IMR-90 (cell line): ENCODE measurements around the gene TGFBR2. TPM values are rescaled to one million over a fixed set of nuclear protein-coding genes. Genes with fewer than 3 reads are reported as not detected.

ENCODE experiments used
- ATAC-seq: fragments of 200-7000 bp; cut with Tn5 transposase; 2 replicates; pipeline ENCODE4 v1.9.1; 2020; ENCODE audit warnings: low read depth, mild to moderate bottlenecking, moderate library complexity
- BruUV-seq: library from RNA; stranded (reverse); fragments of 400-500 nt; replicated peaks from 2 replicates; lab custom pipeline; 2021; lab: Mats Ljungman, UMichigan
- CTCF ChIA-PET: fragments of 300-600 bp; formaldehyde crosslinking; extraction: SDS; loops from one replicate; lab custom pipeline; 2021; ENCODE audit warnings: antibody characterized with exemption; lab: Yijun Ruan, JAX
- POLR2A ChIA-PET: fragments of 300-600 bp; sonication (Branson Sonifier 250); formaldehyde crosslinking; loops from one replicate; lab custom pipeline; 2022; ENCODE audit warnings: antibody characterized with exemption; ENCODE audit not compliant: unreplicated experiment; lab: Charles Lee
- DNase-seq: peaks from one replicate; pipeline ENCODE4 v3.0.0; 2013
- H2AFZ ChIP-seq: replicated peaks from 2 replicates; pipeline ENCODE3; 2013; ENCODE audit warnings: low read length, mild to moderate bottlenecking; ENCODE audit not compliant: poor library complexity
- H2AK5ac ChIP-seq: 2 replicates; pipeline ENCODE4 v1.6.1; 2013; ENCODE audit warnings: low read depth, low read length, inconsistent platforms
- H2AK9ac ChIP-seq: replicated peaks from 2 replicates; pipeline ENCODE3; 2013; ENCODE audit warnings: mild to moderate bottlenecking, low read depth, low read length, moderate library complexity; ENCODE audit not compliant: poor library complexity
- H2BK120ac ChIP-seq: 2 replicates; pipeline ENCODE4 v1.6.1; 2013; ENCODE audit warnings: low read depth, low read length, inconsistent platforms
- H2BK15ac ChIP-seq: 3 replicates; pipeline ENCODE4 v1.6.1; 2013; ENCODE audit warnings: low read depth, low read length, inconsistent platforms
- H2BK20ac ChIP-seq: 2 replicates; pipeline ENCODE4 v1.6.1; 2013; ENCODE audit warnings: low read depth, mild to moderate bottlenecking, inconsistent platforms, low read length, moderate library complexity
- H2BK5ac ChIP-seq: 2 replicates; pipeline ENCODE4 v1.6.1; 2013; ENCODE audit warnings: mild to moderate bottlenecking, low read depth, low read length, inconsistent platforms; ENCODE audit not compliant: poor library complexity, severe bottlenecking
- H3K14ac ChIP-seq: replicated peaks from 2 replicates; pipeline ENCODE4 v1.6.1; 2013; ENCODE audit warnings: low read depth, low read length, inconsistent platforms
- H3K18ac ChIP-seq: 2 replicates; pipeline ENCODE4 v1.6.1; 2013; ENCODE audit warnings: low read depth, low read length, control low read depth
- H3K23ac ChIP-seq: 2 replicates; pipeline ENCODE4 v1.6.1; 2013; ENCODE audit warnings: low read depth, low read length, inconsistent platforms
- H3K27ac ChIP-seq: 2 replicates; pipeline ENCODE4 v1.5.1; 2013; ENCODE audit warnings: mild to moderate bottlenecking, control low read depth, low read length; ENCODE audit not compliant: insufficient read depth
- H3K27me3 ChIP-seq: 2 replicates; pipeline ENCODE4 v1.6.1; 2013; ENCODE audit warnings: low read length; ENCODE audit not compliant: control insufficient read depth, insufficient read depth
- H3K36me3 ChIP-seq: 2 replicates; pipeline ENCODE4 v1.6.1; 2013; ENCODE audit warnings: low read length, mixed read lengths; ENCODE audit not compliant: control insufficient read depth, insufficient read depth
- H3K4ac ChIP-seq: 2 replicates; pipeline ENCODE4 v1.6.1; 2013; ENCODE audit warnings: low read depth, low read length, inconsistent platforms
- H3K4me1 ChIP-seq: 2 replicates; pipeline ENCODE4 v1.6.1; 2013; ENCODE audit warnings: low read length, mixed read lengths; ENCODE audit not compliant: control insufficient read depth, insufficient read depth
- H3K4me2 ChIP-seq: 2 replicates; pipeline ENCODE4 v1.6.1; 2013; ENCODE audit warnings: low read depth, mild to moderate bottlenecking, control low read depth, low read length, moderate library complexity
- H3K4me3 ChIP-seq: 2 replicates; pipeline ENCODE4 v1.5.1; 2013; ENCODE audit warnings: low read depth, mild to moderate bottlenecking, control low read depth, low read length, moderate library complexity; ENCODE audit not compliant: insufficient read depth
- H3K56ac ChIP-seq: 2 replicates; pipeline ENCODE4 v1.6.1; 2013; ENCODE audit warnings: low read length, inconsistent platforms; ENCODE audit not compliant: insufficient read depth; ENCODE audit errors: extremely low read depth
- H3K79me1 ChIP-seq, 2 experiments: 2 replicates each; pipeline ENCODE4 v1.6.1; 2013; ENCODE audit warnings: low read length in 2 of 2, inconsistent platforms in 1 of 2, low read depth in 1 of 2
- H3K9ac ChIP-seq: 2 replicates; pipeline ENCODE4 v1.6.1; 2013; ENCODE audit warnings: low read depth, low read length, control low read depth
- H3K9me1 ChIP-seq: 2 replicates; pipeline ENCODE4 v1.6.1; 2013; ENCODE audit warnings: low read length, inconsistent platforms; ENCODE audit not compliant: insufficient read depth
- H3K9me3 ChIP-seq: 2 replicates; pipeline ENCODE4 v1.6.1; 2013; ENCODE audit warnings: low read length; ENCODE audit not compliant: control insufficient read depth, insufficient read depth
- H4K20me1 ChIP-seq: 2 replicates; pipeline ENCODE4 v1.6.1; 2013; ENCODE audit warnings: low read length, inconsistent platforms; ENCODE audit not compliant: insufficient read depth
- H4K5ac ChIP-seq: 2 replicates; pipeline ENCODE4 v1.6.1; 2013; ENCODE audit warnings: mild to moderate bottlenecking, low read depth, low read length, control low read depth
- H4K8ac ChIP-seq, 2 experiments: 2 replicates each; pipeline ENCODE4 v1.6.1; 2013; ENCODE audit warnings: low read depth in 2 of 2, low read length in 2 of 2, control low read depth in 1 of 2, inconsistent platforms in 1 of 2
- H4K91ac ChIP-seq: 2 replicates; pipeline ENCODE4 v1.6.1; 2013; ENCODE audit warnings: low read depth, low read length, inconsistent platforms; ENCODE audit not compliant: insufficient read depth
- CEBPB ChIP-seq: IDR thresholded peaks from 2 replicates; pipeline ENCODE4 v1.6.1; 2012; ENCODE audit warnings: low read depth, low read length, improper control_type of control experiment
- MAZ ChIP-seq: IDR thresholded peaks from 2 replicates; pipeline ENCODE4 v1.6.1; 2012; ENCODE audit warnings: low read depth, mild to moderate bottlenecking, low read length, improper control_type of control experiment, moderate library complexity, borderline replicate concordance
- MXI1 ChIP-seq: IDR thresholded peaks from 2 replicates; pipeline ENCODE4 v1.6.1; 2012; ENCODE audit warnings: low read depth, mild to moderate bottlenecking, low read length, moderate library complexity, borderline replicate concordance
- POLR2A ChIP-seq: IDR thresholded peaks from 2 replicates; pipeline ENCODE4 v1.6.1; 2012; ENCODE audit warnings: mild to moderate bottlenecking, low read depth, low read length
- RAD21 ChIP-seq: IDR thresholded peaks from 2 replicates; pipeline ENCODE4 v1.6.1; 2012; ENCODE audit warnings: low read length, improper control_type of control experiment
- USF2 ChIP-seq: fragments of 150-350 bp; IDR thresholded peaks from 2 replicates; pipeline ENCODE4 v1.6.1; 2017; ENCODE audit warnings: mild to moderate bottlenecking, antibody characterized with exemption, low read length, low read depth
- WGBS, 2 experiments: methylation state at CpG; one replicate each; pipeline versions ENCODE4 v1.1.5 to v1.1.7; 2013; ENCODE audit warnings: missing lambda C conversion rate in 2 of 2; ENCODE audit not compliant: insufficient read length in 1 of 2; ENCODE audit errors: extremely low coverage in 2 of 2; 5-methylcytosine and 5-hydroxymethylcytosine counted together
- dilution Hi-C: fragments of 300-500 bp; cut with HindIII; formaldehyde crosslinking; loops from one replicate; pipeline ENCODE4 v1.14.3; 2018; ENCODE audit warnings: low sequenced_read_pairs; ENCODE audit not compliant: unreplicated experiment
- in situ Hi-C: fragments of 300-500 bp; cut with MboI; formaldehyde crosslinking; loops from 3 replicates; pipeline ENCODE4 v1.14.3; 2019; ENCODE audit warnings: low sequenced_read_pairs, inconsistent platforms, mixed read lengths
- intact Hi-C: fragments of 100-400 bp; cut with micrococcal nuclease; formaldehyde crosslinking; loops from 2 replicates; pipeline ENCODE4 v1.10.0; 2022
- polyA plus RNA-seq, 3 experiments: library from polyadenylated mRNA; depleted of rRNA; stranded (reverse); fragments of >200 nt; gene quantifications; 2 replicates each; pipeline ENCODE4 v1.2.3, GENCODE V29; 2012; ENCODE audit warnings: low replicate concordance in 1 of 3
- total RNA-seq: library from RNA; depleted of rRNA; stranded (reverse); fragments of >200 nt; gene quantifications from 2 replicates; pipeline ENCODE4 v1.2.3, GENCODE V29; 2012

Gene TGFBR2
- total and polyA plus RNA-seq, 2 of the 4 experiments (the other 2 are of a cell fraction): 63.7 to 87.5 TPM

DNA sequence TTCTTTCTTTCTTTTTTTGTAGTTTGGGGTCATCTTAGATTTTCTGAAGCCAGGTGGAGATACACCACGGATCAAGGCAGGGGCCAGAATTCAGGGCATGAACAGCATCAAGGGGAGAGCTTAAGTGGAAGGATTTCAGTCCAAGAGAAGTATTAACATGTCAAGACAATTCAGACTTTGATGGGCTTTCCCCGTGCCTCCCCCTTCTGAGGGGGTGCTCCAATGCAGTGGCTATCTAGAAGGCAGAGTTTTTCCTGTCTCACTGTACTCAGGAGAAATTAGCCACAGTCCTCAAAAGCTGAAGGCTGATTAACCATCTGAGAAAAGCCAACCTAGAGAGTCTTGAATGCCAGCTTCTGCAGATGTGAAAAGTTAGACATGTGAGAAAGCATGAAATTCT lies 127.3 kb downstream of the TGFBR2 start:
- H3K4me3 ChIP-seq: no peak overlapping the region
- H2AK9ac ChIP-seq: no peak overlapping the region
- no peaks in the 10 kb centered on the region for H3K36me3 ChIP-seq
- H2AFZ ChIP-seq: no peak overlapping the region
- no peak overlapping the region for H4K8ac ChIP-seq
- H3K23ac ChIP-seq: no peak overlapping the region
- H3K27ac ChIP-seq: no peak overlapping the region
- TF ChIP-seq MAZ (no peak), MXI1 (no peak), RAD21 (no peak), USF2 (no peak), POLR2A (no peak), CEBPB (no peak)
- no peak overlapping the region for H2BK15ac ChIP-seq
- no peak for DNase-seq
- no peak overlapping the region for H3K9ac ChIP-seq
- intact Hi-C loops (no loop called here), dilution Hi-C loops (no loop called here), in situ Hi-C loops (no loop called here)
- H3K4me1 ChIP-seq: peaks cover 1% of the 10 kb centered on the region; the same call in 1 of the 2 replicates
- no peak for ATAC-seq
- no TSS peak for BruUV-seq
- no peak overlapping the region for H3K4ac ChIP-seq
- no peak overlapping the region for H2BK20ac ChIP-seq
- no peak overlapping the region for H2AK5ac ChIP-seq
- no peaks in the 10 kb centered on the region for H3K79me1 ChIP-seq
- ChIA-PET POLR2A (no interaction called here), CTCF (interaction anchor here (1.1 kb wide), 1 partner anchor 18 kb away, joined by 3 read pairs; no protein-coding TSS in a partner anchor)
- H3K9me3 ChIP-seq: no peaks in the 10 kb centered on the region
- WGBS, 2 experiments: no CpG with 5 or more reads among the region's 2 CpGs
- H4K5ac ChIP-seq: no peak overlapping the region
- H4K20me1 ChIP-seq: no peaks in the 10 kb centered on the region
- no peak overlapping the region for H3K56ac ChIP-seq
- H3K18ac ChIP-seq: peak overlapping the region; percentile 35; the same call in 1 of the 2 replicates
- H3K27me3 ChIP-seq: no peaks in the 10 kb centered on the region
- H2BK5ac ChIP-seq: no peak overlapping the region
- no peak overlapping the region for H4K91ac ChIP-seq
- no peaks in the 10 kb centered on the region for H3K9me1 ChIP-seq
- H3K4me2 ChIP-seq: no peak overlapping the region
- no peak overlapping the region for H2BK120ac ChIP-seq
- no peak overlapping the region for H3K14ac ChIP-seq
